WTC11 (cell line): ENCODE measurements around the gene DCP1B.

ENCODE experiments used
- CREB1 ChIP-seq: sonication (generic); formaldehyde crosslinking; IDR thresholded peaks from 2 replicates; pipeline ENCODE4 v1.8.0; 2023; ENCODE audit warnings: mild to moderate bottlenecking, missing genetic modification reagents
- TF ChIP-seq, protein P1 (sequence below): sonication (generic); formaldehyde crosslinking; IDR thresholded peaks from 2 replicates; pipeline ENCODE4 v1.8.0; 2022; ENCODE audit warnings: mild to moderate bottlenecking, missing genetic modification reagents
- TF ChIP-seq, protein P2 (sequence below): fragments of 200-600 bp; IDR thresholded peaks from 2 replicates; pipeline ENCODE4 v1.8.0; 2022; ENCODE audit warnings: antibody characterized with exemption
- TF ChIP-seq, protein P3 (sequence below): sonication (generic); formaldehyde crosslinking; conservative IDR thresholded peaks from 2 replicates; pipeline ENCODE4 v1.8.1; 2022; ENCODE audit warnings: mild to moderate bottlenecking, missing genetic modification reagents
- TF ChIP-seq, protein P4 (sequence below): sonication (generic); formaldehyde crosslinking; IDR thresholded peaks from 2 replicates; pipeline ENCODE4 v1.8.1; 2023; ENCODE audit warnings: mild to moderate bottlenecking, missing genetic modification reagents
- TF ChIP-seq, protein P5 (sequence below): sonication (generic); formaldehyde crosslinking; IDR thresholded peaks from 2 replicates; pipeline ENCODE4 v1.8.1; 2023; ENCODE audit warnings: mild to moderate bottlenecking, missing genetic modification reagents, moderate library complexity
- TF ChIP-seq, protein P6 (sequence below): sonication (generic); formaldehyde crosslinking; IDR thresholded peaks from 2 replicates; pipeline ENCODE4 v1.8.1; 2022; ENCODE audit warnings: missing genetic modification reagents, borderline replicate concordance

DNA sequence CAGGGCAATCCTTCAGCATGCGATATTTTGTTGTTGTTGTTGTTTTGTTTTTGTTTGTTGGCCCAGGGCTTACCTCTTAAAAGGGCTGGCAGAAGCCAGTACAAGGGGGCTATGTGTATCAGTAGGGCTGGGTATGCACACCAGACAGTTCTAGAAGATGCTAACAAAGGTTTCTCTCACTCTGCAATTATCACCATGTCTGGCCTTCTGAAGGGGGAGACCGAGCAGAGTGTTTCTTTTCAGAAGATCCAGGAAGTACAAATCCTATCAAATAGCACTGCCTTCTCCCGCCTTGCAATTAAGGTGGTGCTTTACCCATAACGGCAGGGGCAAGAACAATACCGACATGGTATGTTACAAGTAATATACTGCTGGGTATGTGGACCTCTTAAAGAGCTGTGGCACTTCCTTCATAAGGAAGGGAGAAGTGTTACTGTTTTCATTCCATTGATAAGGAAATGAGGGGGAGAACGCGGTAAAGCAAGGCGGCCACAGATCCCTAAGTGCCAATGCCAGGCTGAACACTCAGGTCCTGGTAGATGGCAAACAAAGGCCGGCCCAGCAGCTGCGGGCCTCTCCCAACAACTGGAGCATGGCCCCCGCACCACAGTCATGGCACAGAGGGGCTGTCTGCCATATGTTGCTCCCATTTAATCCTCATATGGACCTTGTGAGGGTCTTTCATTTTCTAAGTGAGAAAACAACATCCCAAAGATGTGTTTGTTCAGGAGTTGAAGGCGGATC, 66.6 kb downstream of the DCP1B start:
- TF ChIP-seq, protein P1, sequence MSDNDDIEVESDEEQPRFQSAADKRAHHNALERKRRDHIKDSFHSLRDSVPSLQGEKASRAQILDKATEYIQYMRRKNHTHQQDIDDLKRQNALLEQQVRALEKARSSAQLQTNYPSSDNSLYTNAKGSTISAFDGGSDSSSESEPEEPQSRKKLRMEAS (CRISPR knock-in tag), result no peak
- TF ChIP-seq CREB1, result no peak
- TF ChIP-seq, protein P2, sequence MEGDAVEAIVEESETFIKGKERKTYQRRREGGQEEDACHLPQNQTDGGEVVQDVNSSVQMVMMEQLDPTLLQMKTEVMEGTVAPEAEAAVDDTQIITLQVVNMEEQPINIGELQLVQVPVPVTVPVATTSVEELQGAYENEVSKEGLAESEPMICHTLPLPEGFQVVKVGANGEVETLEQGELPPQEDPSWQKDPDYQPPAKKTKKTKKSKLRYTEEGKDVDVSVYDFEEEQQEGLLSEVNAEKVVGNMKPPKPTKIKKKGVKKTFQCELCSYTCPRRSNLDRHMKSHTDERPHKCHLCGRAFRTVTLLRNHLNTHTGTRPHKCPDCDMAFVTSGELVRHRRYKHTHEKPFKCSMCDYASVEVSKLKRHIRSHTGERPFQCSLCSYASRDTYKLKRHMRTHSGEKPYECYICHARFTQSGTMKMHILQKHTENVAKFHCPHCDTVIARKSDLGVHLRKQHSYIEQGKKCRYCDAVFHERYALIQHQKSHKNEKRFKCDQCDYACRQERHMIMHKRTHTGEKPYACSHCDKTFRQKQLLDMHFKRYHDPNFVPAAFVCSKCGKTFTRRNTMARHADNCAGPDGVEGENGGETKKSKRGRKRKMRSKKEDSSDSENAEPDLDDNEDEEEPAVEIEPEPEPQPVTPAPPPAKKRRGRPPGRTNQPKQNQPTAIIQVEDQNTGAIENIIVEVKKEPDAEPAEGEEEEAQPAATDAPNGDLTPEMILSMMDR, result no peak
- TF ChIP-seq, protein P3, sequence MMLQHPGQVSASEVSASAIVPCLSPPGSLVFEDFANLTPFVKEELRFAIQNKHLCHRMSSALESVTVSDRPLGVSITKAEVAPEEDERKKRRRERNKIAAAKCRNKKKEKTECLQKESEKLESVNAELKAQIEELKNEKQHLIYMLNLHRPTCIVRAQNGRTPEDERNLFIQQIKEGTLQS (CRISPR knock-in tag), result no peak
- TF ChIP-seq, protein P4, sequence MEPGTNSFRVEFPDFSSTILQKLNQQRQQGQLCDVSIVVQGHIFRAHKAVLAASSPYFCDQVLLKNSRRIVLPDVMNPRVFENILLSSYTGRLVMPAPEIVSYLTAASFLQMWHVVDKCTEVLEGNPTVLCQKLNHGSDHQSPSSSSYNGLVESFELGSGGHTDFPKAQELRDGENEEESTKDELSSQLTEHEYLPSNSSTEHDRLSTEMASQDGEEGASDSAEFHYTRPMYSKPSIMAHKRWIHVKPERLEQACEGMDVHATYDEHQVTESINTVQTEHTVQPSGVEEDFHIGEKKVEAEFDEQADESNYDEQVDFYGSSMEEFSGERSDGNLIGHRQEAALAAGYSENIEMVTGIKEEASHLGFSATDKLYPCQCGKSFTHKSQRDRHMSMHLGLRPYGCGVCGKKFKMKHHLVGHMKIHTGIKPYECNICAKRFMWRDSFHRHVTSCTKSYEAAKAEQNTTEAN (CRISPR knock-in tag), result no peak
- TF ChIP-seq, protein P5, sequence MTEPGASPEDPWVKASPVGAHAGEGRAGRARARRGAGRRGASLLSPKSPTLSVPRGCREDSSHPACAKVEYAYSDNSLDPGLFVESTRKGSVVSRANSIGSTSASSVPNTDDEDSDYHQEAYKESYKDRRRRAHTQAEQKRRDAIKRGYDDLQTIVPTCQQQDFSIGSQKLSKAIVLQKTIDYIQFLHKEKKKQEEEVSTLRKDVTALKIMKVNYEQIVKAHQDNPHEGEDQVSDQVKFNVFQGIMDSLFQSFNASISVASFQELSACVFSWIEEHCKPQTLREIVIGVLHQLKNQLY (CRISPR knock-in tag), result no peak
- TF ChIP-seq, protein P6, sequence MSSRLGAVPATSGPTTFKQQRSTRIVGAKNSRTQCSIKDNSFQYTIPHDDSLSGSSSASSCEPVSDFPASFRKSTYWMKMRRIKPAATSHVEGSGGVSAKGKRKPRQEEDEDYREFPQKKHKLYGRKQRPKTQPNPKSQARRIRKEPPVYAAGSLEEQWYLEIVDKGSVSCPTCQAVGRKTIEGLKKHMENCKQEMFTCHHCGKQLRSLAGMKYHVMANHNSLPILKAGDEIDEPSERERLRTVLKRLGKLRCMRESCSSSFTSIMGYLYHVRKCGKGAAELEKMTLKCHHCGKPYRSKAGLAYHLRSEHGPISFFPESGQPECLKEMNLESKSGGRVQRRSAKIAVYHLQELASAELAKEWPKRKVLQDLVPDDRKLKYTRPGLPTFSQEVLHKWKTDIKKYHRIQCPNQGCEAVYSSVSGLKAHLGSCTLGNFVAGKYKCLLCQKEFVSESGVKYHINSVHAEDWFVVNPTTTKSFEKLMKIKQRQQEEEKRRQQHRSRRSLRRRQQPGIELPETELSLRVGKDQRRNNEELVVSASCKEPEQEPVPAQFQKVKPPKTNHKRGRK (CRISPR knock-in tag), result no peak
